Activated CD4-positive, alpha-beta T cell treated with anti-CD3 and anti-CD28 coated beads, Interleukin-2, amount 50 U/mL, for 48 hours (primary cell): ENCODE results near the gene PPP1R13L.
"Not testable (repeated sequence)": the region's sequence is repeated elsewhere in the genome, so short reads cannot be mapped to it uniquely, and the experiment has no call there.

ENCODE experiments used
- DNase-seq, 2 experiments: peaks; one replicate each; pipeline ENCODE4 v3.0.0-alpha.2; 2020

PPP1R13L gene

DNA sequence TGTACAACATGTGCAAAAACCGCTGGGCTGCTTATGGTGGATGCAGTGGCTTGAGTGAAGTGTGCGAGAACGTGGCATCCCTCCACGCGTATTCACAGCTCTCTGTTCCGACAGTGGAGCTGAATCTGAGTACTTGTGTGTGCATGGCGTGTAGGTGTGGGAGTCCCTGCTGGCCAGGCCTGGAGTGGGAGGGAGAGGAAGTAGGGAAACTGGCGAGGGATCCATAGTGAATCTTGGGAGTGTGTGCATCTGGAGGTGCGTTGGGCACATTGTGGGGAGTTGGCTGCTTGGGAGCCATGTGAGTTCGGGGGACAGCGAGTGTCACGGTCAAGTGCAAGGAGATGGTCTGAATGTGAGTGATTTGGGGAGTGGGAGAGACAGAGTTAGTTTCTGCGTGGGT lies 62.0 kb downstream of the PPP1R13L start:
- no peak for DNase-seq

DNA sequence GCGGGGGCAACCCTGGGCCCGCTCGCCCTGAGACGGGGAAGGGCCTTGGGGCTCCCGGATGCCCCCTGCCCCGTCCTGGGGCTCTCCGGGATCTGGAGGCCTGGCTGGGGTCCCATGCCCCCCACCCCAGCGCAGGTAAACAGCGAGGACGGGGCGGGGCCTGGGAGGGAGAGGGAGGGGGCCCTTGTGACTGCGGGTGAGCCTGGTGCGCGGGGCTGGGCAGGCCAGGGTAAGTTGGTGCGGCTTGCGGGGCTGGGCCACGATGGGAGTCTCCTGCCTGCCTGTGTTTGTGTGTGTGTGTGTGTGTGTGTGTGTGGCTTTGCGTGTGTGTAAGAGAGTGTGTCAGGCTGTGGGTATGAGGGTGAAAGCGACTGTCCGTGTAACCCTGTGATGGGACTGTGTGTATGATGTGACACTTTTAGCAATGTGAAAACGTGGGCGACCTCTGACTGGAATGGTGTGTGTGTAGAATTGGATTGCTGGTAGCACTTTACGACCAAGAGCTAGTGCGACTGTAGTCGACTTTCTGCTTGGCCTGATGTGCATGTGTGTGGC lies 63.9 kb downstream of the PPP1R13L start:
- DNase-seq: no peak

DNA sequence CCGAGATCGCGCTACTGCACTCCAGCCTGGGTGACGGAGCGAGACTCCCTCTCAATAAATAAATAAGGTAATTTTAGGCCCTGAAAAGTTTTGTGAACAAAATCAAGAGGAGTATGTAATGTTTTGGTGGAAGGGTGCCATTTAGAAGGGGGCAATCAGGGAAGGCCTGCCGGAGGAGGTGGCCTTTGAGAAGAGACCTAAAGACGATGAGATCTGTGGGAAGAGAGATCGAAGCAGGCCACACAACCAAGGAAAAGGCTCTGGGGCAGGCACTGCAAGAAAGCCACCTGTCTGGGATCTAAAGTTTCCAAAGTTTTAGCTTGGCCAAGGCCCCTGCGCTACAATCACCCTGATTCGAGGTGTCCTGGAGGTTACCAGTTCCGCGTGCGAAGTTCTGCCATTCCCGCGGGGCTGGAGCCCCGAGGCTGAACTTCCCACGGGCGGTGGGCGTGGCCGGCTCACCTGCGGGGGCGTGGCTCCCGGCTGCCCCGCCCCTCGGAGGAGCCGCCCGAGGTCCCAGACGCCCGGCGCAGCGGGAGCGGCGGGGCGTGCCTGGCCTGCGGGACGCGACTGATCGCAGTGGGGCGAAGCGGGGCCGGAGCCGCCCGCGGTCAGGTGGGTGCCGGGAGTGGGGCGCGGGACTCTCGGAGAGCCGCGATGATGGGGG lies 64.5 kb downstream of the PPP1R13L start, which contains the start of gene KLC3:
Gene KLC3 (plus strand): TSS at position 519 of the 667 bp plus-strand sequence. CDS start 4,792 bp downstream, outside the sequence.
- DNase-seq: peak; percentile 33 to 43

DNA sequence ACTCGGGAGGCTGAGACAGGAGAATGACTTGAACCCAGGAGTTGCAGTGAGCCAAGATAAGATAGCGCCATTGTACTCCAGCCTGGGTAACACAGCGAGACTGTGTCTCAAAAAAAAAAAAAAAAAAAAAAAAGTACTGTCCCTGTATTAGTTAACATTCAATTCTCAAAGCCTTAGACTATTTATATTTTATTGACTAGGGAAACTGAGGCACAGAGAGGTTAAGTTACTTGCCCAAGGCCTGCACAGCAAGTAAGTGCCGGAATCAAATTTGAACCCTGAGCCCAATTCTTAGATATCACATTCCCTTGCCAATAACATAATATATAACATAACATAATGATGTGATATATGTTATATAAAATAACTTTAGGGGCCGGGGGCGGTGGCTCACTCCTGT lies 65.2 kb downstream of the PPP1R13L start:
- DNase-seq: no peak

DNA sequence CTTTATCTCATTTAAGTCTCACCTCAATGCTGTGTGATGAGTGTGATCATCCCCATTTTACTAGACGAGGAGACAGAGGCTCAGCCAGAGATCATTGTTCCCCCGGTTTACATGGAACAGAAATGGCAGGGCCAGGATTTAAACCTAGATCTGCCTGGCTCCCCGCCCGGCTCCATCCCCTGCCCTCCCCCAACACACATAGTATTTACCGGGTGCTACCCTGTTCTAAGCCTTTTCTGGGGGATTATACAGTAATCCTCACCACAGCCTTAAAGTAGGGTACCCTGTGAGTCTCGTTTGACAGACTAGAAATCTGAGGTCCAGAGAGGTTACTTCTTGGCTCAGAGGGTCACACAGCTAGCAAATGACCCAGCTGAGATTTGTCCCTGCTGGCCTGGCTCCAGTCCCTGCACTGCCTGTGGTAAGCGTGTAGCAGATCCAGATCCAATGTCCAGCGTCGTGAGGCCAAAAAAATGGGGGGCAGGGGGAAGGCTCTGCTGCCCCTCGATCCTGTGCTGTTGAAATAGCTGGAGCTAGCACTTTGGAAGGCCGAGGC lies 68.1 kb downstream of the PPP1R13L start:
- DNase-seq: no peak

DNA sequence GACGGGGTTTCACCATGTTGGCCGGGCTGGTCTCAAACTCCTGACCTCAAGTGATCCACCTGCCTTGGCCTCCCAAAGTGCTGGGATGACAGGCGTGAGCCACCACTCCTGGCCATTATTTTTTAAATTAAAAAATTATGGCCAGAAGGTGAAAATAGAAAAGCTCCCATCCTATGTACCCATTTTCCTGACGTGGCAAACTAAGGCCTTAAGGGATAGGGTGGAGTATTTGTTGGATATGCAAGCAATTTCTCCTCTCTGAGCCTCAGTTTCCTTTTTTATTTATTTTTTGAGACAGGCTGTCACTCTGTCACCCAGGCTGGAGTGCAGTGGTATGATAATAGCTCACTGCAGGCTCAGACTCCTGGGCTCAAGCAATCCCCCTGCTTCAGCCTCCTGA lies 70.0 kb downstream of the PPP1R13L start:
- DNase-seq: not testable (repeated sequence)

DNA sequence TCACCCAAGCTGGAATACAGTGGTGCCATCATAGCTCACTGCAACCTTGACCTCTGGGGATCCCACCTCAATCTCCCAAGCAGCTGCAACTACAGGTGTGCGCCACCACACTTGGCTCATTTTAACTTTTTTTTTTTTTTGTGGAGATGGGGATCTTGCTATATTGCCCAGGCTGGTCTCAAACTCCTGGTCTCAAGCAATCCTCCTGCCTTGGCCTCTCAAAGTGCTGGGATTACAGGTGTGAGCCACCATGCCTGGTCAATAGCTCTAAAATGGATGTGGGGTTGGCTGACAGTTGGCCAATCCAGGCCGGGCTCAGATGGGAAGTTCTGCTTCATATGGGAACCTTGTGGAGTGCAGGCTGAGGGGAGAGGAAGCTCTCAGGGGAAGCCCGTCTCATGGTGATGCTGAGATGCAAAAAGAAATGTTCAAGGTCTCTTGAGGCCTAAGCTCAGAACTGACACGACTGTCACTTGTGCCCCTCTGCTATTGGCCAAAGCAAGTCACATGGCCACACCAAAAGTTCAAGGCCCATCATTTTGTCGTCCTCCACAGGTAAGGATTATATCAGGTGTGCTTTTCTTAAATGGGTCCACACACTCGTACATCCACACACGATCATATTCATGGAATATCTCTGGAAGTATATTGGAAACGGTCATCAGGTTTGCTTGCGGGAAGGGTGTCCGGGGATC lies 71.1 kb downstream of the PPP1R13L start:
- DNase-seq: no peak

DNA sequence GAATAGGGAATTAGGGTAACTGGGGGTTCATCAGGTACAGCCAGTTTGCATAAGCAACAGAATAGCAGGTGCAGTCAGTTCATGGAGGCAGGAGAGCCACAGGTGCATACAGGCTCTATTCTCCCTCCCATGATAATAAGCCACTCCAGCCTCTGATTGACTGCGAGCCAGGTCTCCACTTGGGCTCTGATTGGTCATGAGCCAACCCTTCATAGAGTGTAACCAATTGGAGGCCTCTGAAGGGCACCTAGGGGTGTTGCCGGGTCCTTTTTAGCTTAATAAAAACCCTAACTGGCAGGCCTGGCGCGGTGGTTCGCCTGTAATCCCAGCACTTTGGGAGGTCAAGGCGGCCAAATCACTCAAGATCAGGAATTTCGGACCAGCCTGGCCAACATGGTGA lies 73.5 kb downstream of the PPP1R13L start:
- DNase-seq: no peak
